Measurements from ENCODE around the gene SH3GL2.

The SH3GL2 gene

GRCh38 chr9:17648516-17648915 lies 69.7 kb downstream of the SH3GL2 start:
- no peak overlapping the region for H3K27ac ChIP-seq
- H3K4me3 ChIP-seq, result no peak overlapping the region

DNA sequence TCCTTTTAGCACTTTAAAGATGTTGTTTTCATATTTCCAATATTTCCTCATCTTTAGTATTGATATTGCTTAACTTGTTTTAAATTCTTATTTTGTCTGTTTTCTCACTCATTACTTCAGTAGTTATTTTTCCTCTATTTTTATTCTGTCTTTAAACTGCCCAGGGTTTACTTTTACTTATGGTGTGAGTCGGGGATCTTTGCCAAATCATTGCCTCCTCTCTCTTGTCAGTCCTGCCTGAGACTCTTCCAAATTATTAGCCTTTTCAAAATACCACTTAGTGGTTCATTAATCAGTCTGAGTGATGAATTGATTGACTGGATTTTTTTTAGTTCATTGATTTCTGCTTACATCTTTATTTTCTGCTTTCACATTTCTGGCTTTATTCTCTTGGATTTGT lies 72.9 kb downstream of the SH3GL2 start:
- Histone ChIP-seq H3K4me3 (no peak overlapping the region), H3K27ac (no peak overlapping the region)

DNA sequence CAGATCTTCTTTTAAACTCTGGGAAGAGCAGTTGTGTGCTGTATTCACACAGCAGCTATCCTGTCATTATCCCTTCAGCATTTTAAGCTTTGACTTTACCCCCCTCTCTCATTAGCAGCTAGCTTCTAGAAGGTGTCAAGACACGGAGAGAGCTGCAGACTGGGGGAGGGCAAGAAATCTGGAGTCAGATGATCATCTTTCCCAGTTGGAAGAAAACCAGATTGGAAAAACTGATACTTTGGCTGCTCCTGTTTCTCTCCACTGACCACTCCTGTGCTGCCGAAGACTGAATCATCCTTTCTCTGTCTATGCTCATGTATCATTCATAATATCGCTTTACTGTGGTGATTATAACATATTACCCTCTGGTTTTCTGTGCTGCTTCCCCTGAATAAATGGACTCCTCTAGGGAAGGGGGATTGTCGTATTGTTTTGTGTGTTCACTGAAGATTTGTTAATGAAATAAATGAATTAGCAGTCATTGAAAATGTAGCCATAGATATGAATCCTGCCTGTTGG lies 75.1 kb downstream of the SH3GL2 start:
- Histone ChIP-seq H3K27ac (no peak overlapping the region), H3K4me3 (no peak overlapping the region)

DNA sequence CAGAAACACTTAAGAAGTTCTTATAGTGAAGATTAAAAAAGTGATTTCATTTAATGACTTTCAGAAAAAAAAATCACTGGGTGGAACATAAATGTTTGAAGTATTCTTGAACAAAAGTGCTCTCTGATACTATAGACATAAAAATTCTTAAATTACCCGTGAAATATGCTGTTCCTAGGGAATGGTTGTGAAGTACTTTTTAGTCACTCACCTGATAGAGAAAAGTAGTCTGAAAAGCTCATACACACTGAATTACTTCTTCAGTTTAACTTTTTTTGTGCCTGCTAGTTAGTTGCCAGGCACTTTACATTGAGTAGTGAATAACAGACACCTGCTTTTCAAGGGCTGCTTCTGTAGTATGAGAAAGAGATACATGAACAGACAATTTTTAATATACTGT lies 78.0 kb downstream of the SH3GL2 start:
- H3K27ac ChIP-seq, result no peak overlapping the region
- no peak overlapping the region for H3K4me3 ChIP-seq

DNA sequence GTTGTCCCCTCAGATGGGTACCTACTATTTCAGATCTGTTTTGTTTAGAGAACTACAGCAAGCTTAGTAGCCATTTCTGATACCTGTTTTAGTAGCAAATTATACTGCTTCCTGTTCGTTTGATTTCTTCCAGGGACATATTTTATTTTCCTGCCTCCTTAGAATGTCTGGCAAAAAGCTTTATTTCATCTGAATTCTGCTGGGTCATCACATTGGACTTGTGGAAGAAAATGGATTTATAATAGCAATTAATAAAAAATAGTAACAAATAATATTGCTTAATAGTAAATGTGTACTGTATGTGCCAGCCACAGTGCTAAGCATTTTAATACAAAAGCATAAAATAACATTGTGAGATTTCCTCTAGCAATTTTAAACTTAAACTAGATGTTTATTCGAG lies 79.4 kb downstream of the SH3GL2 start:
- Histone ChIP-seq H3K27ac (no peak overlapping the region), H3K4me3 (no peak overlapping the region)

DNA sequence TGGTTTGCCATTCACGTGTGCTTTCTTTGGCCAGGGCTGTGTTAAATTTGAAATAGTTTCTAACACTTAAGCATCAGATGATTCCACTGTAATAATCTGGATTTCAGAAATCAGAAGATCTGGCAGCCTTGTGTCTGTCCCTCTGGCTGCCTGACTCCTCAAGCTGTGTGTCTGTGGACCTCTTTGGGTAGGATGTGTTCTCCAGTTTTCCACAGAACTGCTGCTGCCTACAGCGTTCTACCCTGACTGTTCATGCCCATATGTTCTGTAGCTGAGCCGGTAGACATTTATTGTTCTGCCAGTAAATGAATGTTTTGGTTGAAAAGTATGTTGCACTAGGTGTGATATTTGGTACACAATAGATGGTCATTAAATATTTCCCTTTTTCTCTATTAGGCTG lies 81.3 kb downstream of the SH3GL2 start:
- H3K4me3 ChIP-seq, result no peak overlapping the region
- H3K27ac ChIP-seq, result no peak overlapping the region

DNA sequence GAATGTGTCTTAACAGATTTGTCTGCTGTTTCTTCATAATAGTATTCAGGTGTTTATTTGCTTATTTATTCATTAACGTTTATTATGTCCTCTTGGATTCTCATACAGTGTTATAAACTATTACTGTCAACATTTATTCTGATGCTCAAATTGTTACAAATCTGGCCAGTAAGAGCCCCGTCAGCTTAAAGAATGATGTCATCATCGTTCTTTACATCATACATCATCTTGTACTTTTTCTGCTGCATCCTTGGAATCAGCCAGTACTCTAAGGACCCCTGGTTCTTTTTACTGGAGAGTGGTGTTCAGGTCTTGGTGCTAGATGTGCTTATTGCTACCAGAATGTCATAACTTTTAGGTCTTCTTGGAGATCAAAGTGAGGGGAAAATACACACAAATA lies 86.6 kb downstream of the SH3GL2 start:
- no peak overlapping the region for H3K27ac ChIP-seq
- H3K4me3 ChIP-seq, result no peak overlapping the region

GRCh38 chr9:17669206-17669605 lies 90.3 kb downstream of the SH3GL2 start:
- no peak overlapping the region for H3K27ac ChIP-seq
- H3K4me3 ChIP-seq, result no peak overlapping the region

DNA sequence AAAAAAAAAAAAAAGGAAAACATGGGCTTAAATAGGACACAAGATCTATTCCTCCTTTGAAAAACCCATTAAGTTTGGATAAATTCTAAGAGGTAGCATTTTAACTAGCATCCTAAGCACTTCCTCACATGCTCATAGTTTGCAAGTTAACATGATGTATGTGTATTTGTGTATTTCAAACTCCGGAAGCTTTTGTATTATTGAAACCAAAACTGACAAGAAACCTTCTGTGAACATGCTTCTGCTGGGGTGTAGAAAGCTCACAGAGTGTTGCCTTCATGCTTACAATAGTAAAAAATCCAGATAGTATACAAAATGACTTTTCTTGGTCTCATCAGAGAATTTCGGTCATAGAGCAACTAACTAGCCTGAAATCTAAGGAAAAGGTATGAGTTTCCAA lies 103.8 kb downstream of the SH3GL2 start:
- Histone ChIP-seq H3K4me3 (no peak overlapping the region), H3K27ac (no peak overlapping the region)

DNA sequence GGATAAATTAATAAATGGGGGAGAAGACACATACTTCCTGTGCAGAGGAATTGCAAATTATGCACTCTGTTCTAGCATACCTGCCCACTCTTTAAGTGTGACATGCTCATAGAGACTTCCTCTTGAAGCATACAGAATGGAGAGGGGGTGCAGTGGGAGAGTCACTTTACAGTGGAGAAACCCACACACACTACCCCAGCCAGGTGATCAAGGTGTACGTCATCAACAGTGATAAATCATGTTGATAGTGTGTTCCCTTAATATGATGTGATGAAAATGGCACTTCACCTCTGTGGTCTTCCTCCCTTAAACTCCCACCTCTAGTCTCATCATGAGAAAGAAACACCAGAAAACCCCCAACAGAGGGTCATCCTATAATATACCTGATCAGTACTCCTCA lies 110.0 kb downstream of the SH3GL2 start:
- no peak overlapping the region for H3K4me3 ChIP-seq
- H3K27ac ChIP-seq, result no peak overlapping the region

GRCh38 chr9:17694336-17694735 lies 115.5 kb downstream of the SH3GL2 start:
- H3K27ac ChIP-seq, result no peak overlapping the region
- H3K4me3 ChIP-seq, result no peak overlapping the region

- Histone ChIP-seq H3K4me3 (no peak overlapping the region), H3K27ac (no peak overlapping the region)
Observed at GRCh38 chr9:17695482-17695881, 116.6 kb downstream of the SH3GL2 start.

DNA sequence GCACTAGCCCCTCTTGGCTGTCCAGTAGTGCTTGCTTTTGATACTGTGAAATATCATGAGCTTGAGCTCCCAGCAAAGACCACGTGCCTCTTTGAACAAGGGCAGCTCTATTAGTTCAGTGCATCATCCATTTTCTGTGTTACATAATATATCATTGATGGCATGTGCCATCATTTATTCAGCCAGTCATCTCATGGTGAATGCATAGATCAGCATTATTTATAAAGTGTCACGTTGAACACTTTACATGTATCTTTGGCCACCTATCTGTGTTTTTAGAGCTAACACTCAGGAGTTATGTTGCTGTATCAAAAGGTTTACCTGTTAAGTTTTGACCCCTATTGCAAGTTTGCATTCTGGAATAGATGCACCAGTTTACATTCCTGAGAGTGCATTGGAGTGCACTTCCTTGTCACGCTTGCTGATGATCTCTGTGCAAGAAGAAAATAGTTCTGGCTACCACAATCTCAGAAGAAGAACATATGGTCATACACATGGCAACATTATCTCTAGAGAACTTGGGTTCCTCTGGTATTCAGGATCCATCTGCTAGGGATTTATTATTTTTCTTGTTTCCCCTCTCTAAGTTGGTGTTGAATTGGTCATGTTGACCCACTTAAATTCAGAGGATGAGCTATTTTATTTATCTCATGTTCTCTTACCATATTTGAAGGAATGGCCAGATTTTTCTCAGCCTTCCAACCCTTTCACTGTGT lies 120.9 kb downstream of the SH3GL2 start:
- Histone ChIP-seq H3K4me3 (no peak overlapping the region), H3K27ac (no peak overlapping the region)

- H3K4me3 ChIP-seq, result no peak overlapping the region
- H3K27ac ChIP-seq, result no peak overlapping the region
Observed at GRCh38 chr9:17706347-17706746, 127.5 kb downstream of the SH3GL2 start.

DNA sequence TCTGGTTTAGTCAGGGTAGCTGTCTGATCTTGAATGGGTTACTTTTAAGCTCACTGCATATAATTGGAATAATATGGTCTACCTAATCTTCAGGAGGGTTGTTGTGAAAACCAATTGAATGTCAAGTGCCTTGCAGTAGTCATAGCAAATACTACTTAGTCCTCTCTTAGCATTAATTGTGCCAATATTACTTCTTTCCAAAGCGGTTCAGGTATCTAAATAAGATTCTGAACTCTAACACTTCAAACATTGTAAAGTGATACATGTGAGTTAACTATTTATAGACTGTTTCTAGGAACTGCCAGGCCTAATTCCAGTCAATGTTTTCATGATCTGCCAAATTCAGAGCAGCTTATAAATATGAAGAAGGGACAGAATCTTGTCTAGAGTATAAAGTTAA lies 140.2 kb downstream of the SH3GL2 start:
- Histone ChIP-seq H3K4me3 (no peak overlapping the region), H3K27ac (no peak overlapping the region)

DNA sequence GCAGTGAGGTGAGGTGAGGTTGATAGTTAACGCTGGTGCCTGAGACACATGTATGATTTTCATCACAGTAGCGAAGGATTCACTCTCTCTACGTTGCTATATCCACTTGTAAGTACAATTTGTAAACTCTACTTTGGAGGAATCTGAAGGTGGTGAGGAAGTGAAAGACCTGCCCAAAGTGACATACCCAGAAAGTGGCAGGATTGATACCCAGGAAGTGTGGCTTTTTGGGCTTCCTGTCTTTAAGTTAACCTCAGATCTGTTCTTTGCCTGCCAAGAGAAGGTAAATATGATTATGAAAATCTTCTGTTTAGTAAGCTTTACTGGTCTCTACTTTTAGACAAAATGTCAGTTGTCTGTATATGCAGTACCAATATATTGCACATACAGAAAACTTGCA lies 143.1 kb downstream of the SH3GL2 start:
- H3K27ac ChIP-seq, result no peak overlapping the region
- no peak overlapping the region for H3K4me3 ChIP-seq

DNA sequence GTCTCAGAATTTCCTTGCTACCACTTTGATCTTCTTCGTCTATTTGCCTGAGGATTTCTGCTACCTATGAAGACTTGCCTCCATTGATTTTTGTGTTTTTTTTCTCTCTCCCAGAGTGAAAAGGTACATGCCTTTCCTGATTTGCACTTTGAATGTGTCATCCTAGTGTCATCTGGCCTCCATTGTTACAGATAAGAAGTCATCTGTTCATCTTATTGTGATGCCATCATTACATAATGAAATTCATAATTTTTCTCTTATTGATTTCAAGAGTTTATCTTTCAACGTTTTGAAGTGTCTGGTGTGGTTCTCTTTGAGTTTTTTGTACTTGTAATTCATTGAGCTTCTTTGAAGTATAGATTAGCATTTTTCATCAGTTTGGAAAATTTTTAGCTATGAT lies 144.8 kb downstream of the SH3GL2 start:
- H3K4me3 ChIP-seq, result no peak overlapping the region
- H3K27ac ChIP-seq, result no peak overlapping the region

DNA sequence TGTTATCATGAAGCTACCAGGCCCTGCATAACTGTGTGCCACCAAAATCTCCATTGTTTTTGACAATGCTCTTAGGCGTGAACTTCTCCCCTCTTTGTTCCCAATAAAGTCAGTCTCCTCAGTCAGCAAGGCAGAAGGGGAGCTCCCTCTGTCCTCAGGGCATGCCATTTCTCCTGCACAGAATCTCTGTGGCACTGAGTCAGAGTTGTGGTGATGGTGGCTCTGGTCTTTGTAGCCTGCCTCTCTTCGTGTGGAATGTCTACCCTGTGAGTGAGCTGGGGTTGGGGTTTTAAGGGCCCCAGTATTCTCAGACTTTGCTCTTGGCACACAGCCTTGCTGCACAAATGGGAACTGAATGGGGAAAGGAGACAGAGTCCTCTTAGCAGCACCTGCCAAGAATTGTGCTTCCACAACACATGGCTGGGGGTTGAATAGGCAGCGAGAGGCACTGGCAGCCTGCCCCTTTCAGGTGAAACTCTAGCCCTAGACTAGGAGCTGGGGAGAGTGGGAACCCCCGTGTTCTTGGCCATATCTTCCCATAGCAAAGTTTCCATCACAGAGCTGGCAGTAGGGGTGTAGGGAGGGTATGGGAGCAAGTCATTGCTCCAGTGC lies 146.6 kb downstream of the SH3GL2 start:
- H3K4me3 ChIP-seq, result no peak overlapping the region

DNA sequence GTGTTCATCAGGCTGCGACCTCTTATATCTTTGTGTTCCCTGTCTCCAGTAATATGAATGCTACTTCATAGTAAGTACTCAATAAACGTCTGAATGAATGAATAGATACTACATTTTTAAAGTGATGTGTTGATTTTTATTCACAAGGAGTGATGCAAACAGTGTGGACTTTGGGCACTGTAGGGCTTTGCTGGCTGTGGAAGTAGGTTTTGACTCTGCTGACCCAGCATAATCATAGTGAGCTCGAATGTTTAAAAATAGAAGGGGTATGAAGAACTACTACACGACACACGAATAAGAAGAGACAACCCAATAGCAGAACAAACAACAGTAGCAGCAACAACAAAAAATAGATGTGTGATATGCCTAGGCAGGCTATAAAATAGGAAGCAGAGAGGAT lies 147.4 kb downstream of the SH3GL2 start:
- no peak overlapping the region for H3K27ac ChIP-seq
- H3K4me3 ChIP-seq, result no peak overlapping the region

More for the DNA sequence above, 146.6 kb downstream of the SH3GL2 start:
- no peak overlapping the region for H3K27ac ChIP-seq

- Histone ChIP-seq H3K4me3 (no peak overlapping the region), H3K27ac (no peak overlapping the region)
Observed at GRCh38 chr9:17730899-17731298, 152.0 kb downstream of the SH3GL2 start.

- no peak overlapping the region for H3K27ac ChIP-seq
- H3K4me3 ChIP-seq, result no peak overlapping the region
Observed at GRCh38 chr9:17731308-17731707, 152.4 kb downstream of the SH3GL2 start.

GRCh38 chr9:17734674-17735073 lies 155.8 kb downstream of the SH3GL2 start:
- Histone ChIP-seq H3K4me3 (no peak overlapping the region), H3K27ac (no peak overlapping the region)

Measured in skin epidermis (tissue), 12 donors.